ENCODE results near the gene ZSWIM4. TPM values are rescaled to one million over a fixed set of nuclear protein-coding genes. Genes with fewer than 3 reads are reported as not detected.

Gene ZSWIM4
- total and polyA plus RNA-seq, 2 experiments from 2014 or later = 5.4 to 42.3 TPM

DNA sequence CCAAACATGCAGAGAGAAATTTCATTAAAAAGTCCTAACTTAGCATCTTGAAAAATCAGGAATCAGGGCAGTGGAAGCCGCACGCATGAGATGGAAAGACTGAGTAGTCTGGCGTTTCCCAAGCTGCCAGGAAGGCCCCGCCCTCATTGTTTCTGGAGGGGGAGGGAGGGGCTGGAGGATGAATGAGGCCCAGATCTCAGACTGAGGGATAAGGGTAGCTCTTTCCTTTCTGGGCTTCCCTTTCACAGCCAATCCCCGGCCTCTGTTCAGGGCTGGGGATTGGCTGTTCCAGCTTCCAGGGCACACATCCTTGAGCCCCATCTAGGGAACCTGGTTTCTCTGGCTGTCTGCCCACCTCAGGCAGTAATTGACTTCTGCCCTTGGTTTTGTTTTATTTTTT is 13.7 kb upstream of the ZSWIM4 start:
- DNase-seq (ENCODE audit: low spot score) (peak; percentile 91), ATAC-seq (peak; percentile 83)
- Histone ChIP-seq H3K27ac (ENCODE audit: low read depth) (0 out of 2 replicates have a peak overlapping the region, but pooled peaks have one; percentile 11), H4K20me1 (replicated peaks; ENCODE audit: insufficient read depth) (0 out of 2 replicates have a peak, but pooled peaks cover 5% of the 10 kb centered on the region), H3K4me1 (ENCODE audit: insufficient read depth) (peaks cover 3% of the 10 kb centered on the region; the same call in 1 of the 2 replicates), H3K9me2 (ENCODE audit: insufficient read depth) (no peaks in the 10 kb centered on the region), H3K4me2 (no peak overlapping the region), H3K27me3 (ENCODE audit: insufficient read depth) (no peaks in the 10 kb centered on the region), H2AFZ (no peak overlapping the region), H3F3A (replicated peaks; ENCODE audit: low read depth) (peaks cover 12% of the 10 kb centered on the region; the same call in 1 of the 2 replicates), H3K36me3 (ENCODE audit: insufficient read depth) (0 out of 2 replicates have a peak, but pooled peaks cover 4% of the 10 kb centered on the region), H3K4me3 (no peak overlapping the region), H3K79me2 (replicated peaks; ENCODE audit: insufficient read depth) (peaks cover 5% of the 10 kb centered on the region)
- Mint-ChIP-seq H3K36me3 (ENCODE audit: low read depth) (peaks cover 31% of the 10 kb centered on the region), H3K4me1 (peaks cover 15% of the 10 kb centered on the region), H3K27ac (no peak overlapping the region), H3K4me3 (no peak overlapping the region), H3K27me3 (ENCODE audit: insufficient read depth, low read depth, poor library complexity) (peaks cover 20% of the 10 kb centered on the region), H3K9me3 (no peaks in the 10 kb centered on the region; the same call in 2 of the 3 replicates)
- TF ChIP-seq STAT1 (IDR thresholded peaks at IDR 0.05; ENCODE audit: unreplicated experiment) = no peak
- TF ChIP-seq, protein P1, sequence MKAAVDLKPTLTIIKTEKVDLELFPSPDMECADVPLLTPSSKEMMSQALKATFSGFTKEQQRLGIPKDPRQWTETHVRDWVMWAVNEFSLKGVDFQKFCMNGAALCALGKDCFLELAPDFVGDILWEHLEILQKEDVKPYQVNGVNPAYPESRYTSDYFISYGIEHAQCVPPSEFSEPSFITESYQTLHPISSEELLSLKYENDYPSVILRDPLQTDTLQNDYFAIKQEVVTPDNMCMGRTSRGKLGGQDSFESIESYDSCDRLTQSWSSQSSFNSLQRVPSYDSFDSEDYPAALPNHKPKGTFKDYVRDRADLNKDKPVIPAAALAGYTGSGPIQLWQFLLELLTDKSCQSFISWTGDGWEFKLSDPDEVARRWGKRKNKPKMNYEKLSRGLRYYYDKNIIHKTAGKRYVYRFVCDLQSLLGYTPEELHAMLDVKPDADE (IDR thresholded peaks at IDR 0.05) = no peak
- no peak for TF ChIP-seq EZH2phosphoT487 (IDR thresholded peaks at IDR 0.05; ENCODE audit: unreplicated experiment)
- TF ChIP-seq NANOG (IDR thresholded peaks at IDR 0.05; ENCODE audit: borderline replicate concordance) = no peak
- TF ChIP-seq, protein P2, sequence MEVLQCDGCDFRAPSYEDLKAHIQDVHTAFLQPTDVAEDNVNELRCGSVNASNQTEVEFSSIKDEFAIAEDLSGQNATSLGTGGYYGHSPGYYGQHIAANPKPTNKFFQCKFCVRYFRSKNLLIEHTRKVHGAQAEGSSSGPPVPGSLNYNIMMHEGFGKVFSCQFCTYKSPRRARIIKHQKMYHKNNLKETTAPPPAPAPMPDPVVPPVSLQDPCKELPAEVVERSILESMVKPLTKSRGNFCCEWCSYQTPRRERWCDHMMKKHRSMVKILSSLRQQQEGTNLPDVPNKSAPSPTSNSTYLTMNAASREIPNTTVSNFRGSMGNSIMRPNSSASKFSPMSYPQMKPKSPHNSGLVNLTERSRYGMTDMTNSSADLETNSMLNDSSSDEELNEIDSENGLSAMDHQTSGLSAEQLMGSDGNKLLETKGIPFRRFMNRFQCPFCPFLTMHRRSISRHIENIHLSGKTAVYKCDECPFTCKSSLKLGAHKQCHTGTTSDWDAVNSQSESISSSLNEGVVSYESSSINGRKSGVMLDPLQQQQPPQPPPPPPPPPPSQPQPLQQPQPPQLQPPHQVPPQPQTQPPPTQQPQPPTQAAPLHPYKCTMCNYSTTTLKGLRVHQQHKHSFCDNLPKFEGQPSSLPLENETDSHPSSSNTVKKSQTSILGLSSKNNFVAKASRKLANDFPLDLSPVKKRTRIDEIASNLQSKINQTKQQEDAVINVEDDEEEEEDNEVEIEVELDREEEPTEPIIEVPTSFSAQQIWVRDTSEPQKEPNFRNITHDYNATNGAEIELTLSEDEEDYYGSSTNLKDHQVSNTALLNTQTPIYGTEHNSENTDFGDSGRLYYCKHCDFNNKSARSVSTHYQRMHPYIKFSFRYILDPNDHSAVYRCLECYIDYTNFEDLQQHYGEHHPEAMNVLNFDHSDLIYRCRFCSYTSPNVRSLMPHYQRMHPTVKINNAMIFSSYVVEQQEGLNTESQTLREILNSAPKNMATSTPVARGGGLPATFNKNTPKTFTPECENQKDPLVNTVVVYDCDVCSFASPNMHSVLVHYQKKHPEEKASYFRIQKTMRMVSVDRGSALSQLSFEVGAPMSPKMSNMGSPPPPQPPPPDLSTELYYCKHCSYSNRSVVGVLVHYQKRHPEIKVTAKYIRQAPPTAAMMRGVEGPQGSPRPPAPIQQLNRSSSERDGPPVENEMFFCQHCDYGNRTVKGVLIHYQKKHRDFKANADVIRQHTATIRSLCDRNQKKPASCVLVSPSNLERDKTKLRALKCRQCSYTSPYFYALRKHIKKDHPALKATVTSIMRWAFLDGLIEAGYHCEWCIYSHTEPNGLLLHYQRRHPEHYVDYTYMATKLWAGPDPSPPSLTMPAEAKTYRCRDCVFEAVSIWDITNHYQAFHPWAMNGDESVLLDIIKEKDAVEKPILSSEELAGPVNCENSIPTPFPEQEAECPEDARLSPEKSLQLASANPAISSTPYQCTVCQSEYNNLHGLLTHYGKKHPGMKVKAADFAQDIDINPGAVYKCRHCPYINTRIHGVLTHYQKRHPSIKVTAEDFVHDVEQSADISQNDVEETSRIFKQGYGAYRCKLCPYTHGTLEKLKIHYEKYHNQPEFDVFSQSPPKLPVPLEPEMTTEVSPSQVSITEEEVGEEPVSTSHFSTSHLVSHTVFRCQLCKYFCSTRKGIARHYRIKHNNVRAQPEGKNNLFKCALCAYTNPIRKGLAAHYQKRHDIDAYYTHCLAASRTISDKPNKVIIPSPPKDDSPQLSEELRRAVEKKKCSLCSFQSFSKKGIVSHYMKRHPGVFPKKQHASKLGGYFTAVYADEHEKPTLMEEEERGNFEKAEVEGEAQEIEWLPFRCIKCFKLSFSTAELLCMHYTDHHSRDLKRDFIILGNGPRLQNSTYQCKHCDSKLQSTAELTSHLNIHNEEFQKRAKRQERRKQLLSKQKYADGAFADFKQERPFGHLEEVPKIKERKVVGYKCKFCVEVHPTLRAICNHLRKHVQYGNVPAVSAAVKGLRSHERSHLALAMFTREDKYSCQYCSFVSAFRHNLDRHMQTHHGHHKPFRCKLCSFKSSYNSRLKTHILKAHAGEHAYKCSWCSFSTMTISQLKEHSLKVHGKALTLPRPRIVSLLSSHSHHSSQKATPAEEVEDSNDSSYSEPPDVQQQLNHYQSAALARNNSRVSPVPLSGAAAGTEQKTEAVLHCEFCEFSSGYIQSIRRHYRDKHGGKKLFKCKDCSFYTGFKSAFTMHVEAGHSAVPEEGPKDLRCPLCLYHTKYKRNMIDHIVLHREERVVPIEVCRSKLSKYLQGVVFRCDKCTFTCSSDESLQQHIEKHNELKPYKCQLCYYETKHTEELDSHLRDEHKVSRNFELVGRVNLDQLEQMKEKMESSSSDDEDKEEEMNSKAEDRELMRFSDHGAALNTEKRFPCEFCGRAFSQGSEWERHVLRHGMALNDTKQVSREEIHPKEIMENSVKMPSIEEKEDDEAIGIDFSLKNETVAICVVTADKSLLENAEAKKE (CRISPR knock-in tag; IDR thresholded peaks at IDR 0.05) = no peak
- no peak for TF ChIP-seq EZH2 (IDR thresholded peaks at IDR 0.05; ENCODE audit: low read depth, unreplicated experiment)
- TF ChIP-seq, protein P3, sequence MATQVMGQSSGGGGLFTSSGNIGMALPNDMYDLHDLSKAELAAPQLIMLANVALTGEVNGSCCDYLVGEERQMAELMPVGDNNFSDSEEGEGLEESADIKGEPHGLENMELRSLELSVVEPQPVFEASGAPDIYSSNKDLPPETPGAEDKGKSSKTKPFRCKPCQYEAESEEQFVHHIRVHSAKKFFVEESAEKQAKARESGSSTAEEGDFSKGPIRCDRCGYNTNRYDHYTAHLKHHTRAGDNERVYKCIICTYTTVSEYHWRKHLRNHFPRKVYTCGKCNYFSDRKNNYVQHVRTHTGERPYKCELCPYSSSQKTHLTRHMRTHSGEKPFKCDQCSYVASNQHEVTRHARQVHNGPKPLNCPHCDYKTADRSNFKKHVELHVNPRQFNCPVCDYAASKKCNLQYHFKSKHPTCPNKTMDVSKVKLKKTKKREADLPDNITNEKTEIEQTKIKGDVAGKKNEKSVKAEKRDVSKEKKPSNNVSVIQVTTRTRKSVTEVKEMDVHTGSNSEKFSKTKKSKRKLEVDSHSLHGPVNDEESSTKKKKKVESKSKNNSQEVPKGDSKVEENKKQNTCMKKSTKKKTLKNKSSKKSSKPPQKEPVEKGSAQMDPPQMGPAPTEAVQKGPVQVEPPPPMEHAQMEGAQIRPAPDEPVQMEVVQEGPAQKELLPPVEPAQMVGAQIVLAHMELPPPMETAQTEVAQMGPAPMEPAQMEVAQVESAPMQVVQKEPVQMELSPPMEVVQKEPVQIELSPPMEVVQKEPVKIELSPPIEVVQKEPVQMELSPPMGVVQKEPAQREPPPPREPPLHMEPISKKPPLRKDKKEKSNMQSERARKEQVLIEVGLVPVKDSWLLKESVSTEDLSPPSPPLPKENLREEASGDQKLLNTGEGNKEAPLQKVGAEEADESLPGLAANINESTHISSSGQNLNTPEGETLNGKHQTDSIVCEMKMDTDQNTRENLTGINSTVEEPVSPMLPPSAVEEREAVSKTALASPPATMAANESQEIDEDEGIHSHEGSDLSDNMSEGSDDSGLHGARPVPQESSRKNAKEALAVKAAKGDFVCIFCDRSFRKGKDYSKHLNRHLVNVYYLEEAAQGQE (IDR thresholded peaks at IDR 0.05; ENCODE audit: unreplicated experiment) = no peak
- no peak for TF ChIP-seq ZNF331 (CRISPR knock-in tag; IDR thresholded peaks at IDR 0.05; ENCODE audit: low read depth)
- no peak for TF ChIP-seq POLR2AphosphoS5 (IDR thresholded peaks at IDR 0.05; ENCODE audit: low read depth)
- no peak for TF ChIP-seq JUNB (IDR thresholded peaks at IDR 0.05; ENCODE audit: unreplicated experiment)
- no peak for TF ChIP-seq ZNF114 (CRISPR knock-in tag; IDR thresholded peaks at IDR 0.05)
- no peak for TF ChIP-seq CREB1 (CRISPR knock-in tag; IDR thresholded peaks at IDR 0.05; ENCODE audit: low read depth)
- TF ChIP-seq, protein P4, sequence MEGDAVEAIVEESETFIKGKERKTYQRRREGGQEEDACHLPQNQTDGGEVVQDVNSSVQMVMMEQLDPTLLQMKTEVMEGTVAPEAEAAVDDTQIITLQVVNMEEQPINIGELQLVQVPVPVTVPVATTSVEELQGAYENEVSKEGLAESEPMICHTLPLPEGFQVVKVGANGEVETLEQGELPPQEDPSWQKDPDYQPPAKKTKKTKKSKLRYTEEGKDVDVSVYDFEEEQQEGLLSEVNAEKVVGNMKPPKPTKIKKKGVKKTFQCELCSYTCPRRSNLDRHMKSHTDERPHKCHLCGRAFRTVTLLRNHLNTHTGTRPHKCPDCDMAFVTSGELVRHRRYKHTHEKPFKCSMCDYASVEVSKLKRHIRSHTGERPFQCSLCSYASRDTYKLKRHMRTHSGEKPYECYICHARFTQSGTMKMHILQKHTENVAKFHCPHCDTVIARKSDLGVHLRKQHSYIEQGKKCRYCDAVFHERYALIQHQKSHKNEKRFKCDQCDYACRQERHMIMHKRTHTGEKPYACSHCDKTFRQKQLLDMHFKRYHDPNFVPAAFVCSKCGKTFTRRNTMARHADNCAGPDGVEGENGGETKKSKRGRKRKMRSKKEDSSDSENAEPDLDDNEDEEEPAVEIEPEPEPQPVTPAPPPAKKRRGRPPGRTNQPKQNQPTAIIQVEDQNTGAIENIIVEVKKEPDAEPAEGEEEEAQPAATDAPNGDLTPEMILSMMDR (conservative IDR thresholded peaks at IDR 0.05; ENCODE audit: low read depth in 2 of 2) = no peak

Data from GM23338 (cell line).